ENCODE data around the gene UFSP2. TPM values are rescaled to one million over a fixed set of nuclear protein-coding genes. Genes with fewer than 3 reads are reported as not detected.

The UFSP2 gene
- total and polyA plus RNA-seq, 2 donors (not counting 1 experiment from before 2014, with no cell fraction given) = 43.1 to 43.2 TPM

GRCh38 chr4:185416955-185417354, 8.8 kb downstream of the UFSP2 start:
- H3K27ac ChIP-seq (ENCODE audit: insufficient read depth, low read length) = no peak overlapping the region
- H3K9me3 ChIP-seq (ENCODE audit: control insufficient read depth, insufficient read depth, low read depth, low read length) = no peaks in the 10 kb centered on the region
- H4K20me1 ChIP-seq (ENCODE audit: control insufficient read depth, extremely low read depth, insufficient read depth, low read length) = no peaks in the 10 kb centered on the region
- DNase-seq (ENCODE audit: low read depth in 2 of 2) = no peak
- no peaks in the 10 kb centered on the region for H3K36me3 ChIP-seq (ENCODE audit: control insufficient read depth, insufficient read depth, low read length)
- no peak for TF ChIP-seq CTCF (conservative IDR thresholded peaks at IDR 0.05 in 1 of 2, IDR thresholded peaks at IDR 0.05 in 1 of 2; ENCODE audit: low read depth in 1 of 2, low read length in 2 of 2)
- TF ChIP-seq EZH2 (IDR thresholded peaks at IDR 0.05; ENCODE audit: low read length, missing control alignments) = no peak
- H2AFZ ChIP-seq (ENCODE audit: low read length) = no peak overlapping the region
- peaks cover 5% of the 10 kb centered on the region for H3K4me1 ChIP-seq (ENCODE audit: control insufficient read depth, extremely low read depth, insufficient read depth, low read length)
- H3K27me3 ChIP-seq (ENCODE audit: control insufficient read depth, insufficient read depth, low read length) = no peaks in the 10 kb centered on the region
- H3K4me2 ChIP-seq (ENCODE audit: extremely low read depth, insufficient read depth, low read length) = no peak overlapping the region
- no peak overlapping the region for H3K9ac ChIP-seq (ENCODE audit: insufficient read depth, low read length)
- H3K4me3 ChIP-seq (replicated peaks in 1 of 4; ENCODE audit: control extremely low read depth in 1 of 4, insufficient read depth in 1 of 4, low read depth in 3 of 4, low read length in 4 of 4) = no peak overlapping the region
- no peaks in the 10 kb centered on the region for H3K79me2 ChIP-seq (ENCODE audit: control insufficient read depth, insufficient read depth, low read length)

- Histone ChIP-seq H3K27me3 (ENCODE audit: control insufficient read depth, insufficient read depth, low read length) (no peaks in the 10 kb centered on the region), H3K4me3 (replicated peaks in 1 of 4; ENCODE audit: control extremely low read depth in 1 of 4, insufficient read depth in 1 of 4, low read depth in 3 of 4, low read length in 4 of 4) (no peak overlapping the region), H3K9ac (ENCODE audit: insufficient read depth, low read length) (no peak overlapping the region), H3K36me3 (ENCODE audit: control insufficient read depth, insufficient read depth, low read length) (no peaks in the 10 kb centered on the region), H3K79me2 (ENCODE audit: control insufficient read depth, insufficient read depth, low read length) (no peaks in the 10 kb centered on the region), H3K27ac (ENCODE audit: insufficient read depth, low read length) (no peak overlapping the region), H4K20me1 (ENCODE audit: control insufficient read depth, extremely low read depth, insufficient read depth, low read length) (no peaks in the 10 kb centered on the region), H3K9me3 (ENCODE audit: control insufficient read depth, insufficient read depth, low read depth, low read length) (no peaks in the 10 kb centered on the region), H2AFZ (ENCODE audit: low read length) (no peak overlapping the region), H3K4me2 (ENCODE audit: extremely low read depth, insufficient read depth, low read length) (no peak overlapping the region), H3K4me1 (ENCODE audit: control insufficient read depth, extremely low read depth, insufficient read depth, low read length) (no peaks in the 10 kb centered on the region)
- TF ChIP-seq EZH2 (IDR thresholded peaks at IDR 0.05; ENCODE audit: low read length, missing control alignments) (no peak), CTCF (conservative IDR thresholded peaks at IDR 0.05 in 1 of 2, IDR thresholded peaks at IDR 0.05 in 1 of 2; ENCODE audit: low read depth in 1 of 2, low read length in 2 of 2) (no peak)
- no peak for DNase-seq (ENCODE audit: low read depth in 2 of 2)
Measured at GRCh38 chr4:185412412-185412811, 13.4 kb downstream of the UFSP2 start.

- no peak for DNase-seq (ENCODE audit: low read depth in 2 of 2)
- Histone ChIP-seq H3K9me3 (ENCODE audit: control insufficient read depth, insufficient read depth, low read depth, low read length) (no peaks in the 10 kb centered on the region), H3K9ac (ENCODE audit: insufficient read depth, low read length) (no peak overlapping the region), H3K27me3 (ENCODE audit: control insufficient read depth, insufficient read depth, low read length) (no peaks in the 10 kb centered on the region), H4K20me1 (ENCODE audit: control insufficient read depth, extremely low read depth, insufficient read depth, low read length) (no peaks in the 10 kb centered on the region), H3K4me1 (ENCODE audit: control insufficient read depth, extremely low read depth, insufficient read depth, low read length) (no peaks in the 10 kb centered on the region), H2AFZ (ENCODE audit: low read length) (no peak overlapping the region), H3K79me2 (ENCODE audit: control insufficient read depth, insufficient read depth, low read length) (no peaks in the 10 kb centered on the region), H3K4me2 (ENCODE audit: extremely low read depth, insufficient read depth, low read length) (no peak overlapping the region), H3K27ac (ENCODE audit: insufficient read depth, low read length) (no peak overlapping the region), H3K36me3 (ENCODE audit: control insufficient read depth, insufficient read depth, low read length) (no peaks in the 10 kb centered on the region), H3K4me3 (replicated peaks in 1 of 4; ENCODE audit: control extremely low read depth in 1 of 4, insufficient read depth in 1 of 4, low read depth in 3 of 4, low read length in 4 of 4) (no peak overlapping the region)
- no peak for TF ChIP-seq EZH2 (IDR thresholded peaks at IDR 0.05; ENCODE audit: low read length, missing control alignments)
Measured at GRCh38 chr4:185411849-185412248, 13.9 kb downstream of the UFSP2 start.
